GM19455 (cell line): ENCODE measurements around the gene VPS45.
"Not testable (repeated sequence)": the region's sequence is repeated elsewhere in the genome, so short reads cannot be mapped to it uniquely, and the experiment has no call there.

Experiments used
- ATAC-seq: cut with Tn5 transposase; IDR thresholded peaks from one replicate; pipeline ENCODE4 v1.9.1; 2021; ENCODE audit not compliant: unreplicated experiment

VPS45 gene

GRCh38 chr1:150126811-150127210 lies 59.2 kb downstream of the VPS45 start:
- ATAC-seq: no peak

DNA sequence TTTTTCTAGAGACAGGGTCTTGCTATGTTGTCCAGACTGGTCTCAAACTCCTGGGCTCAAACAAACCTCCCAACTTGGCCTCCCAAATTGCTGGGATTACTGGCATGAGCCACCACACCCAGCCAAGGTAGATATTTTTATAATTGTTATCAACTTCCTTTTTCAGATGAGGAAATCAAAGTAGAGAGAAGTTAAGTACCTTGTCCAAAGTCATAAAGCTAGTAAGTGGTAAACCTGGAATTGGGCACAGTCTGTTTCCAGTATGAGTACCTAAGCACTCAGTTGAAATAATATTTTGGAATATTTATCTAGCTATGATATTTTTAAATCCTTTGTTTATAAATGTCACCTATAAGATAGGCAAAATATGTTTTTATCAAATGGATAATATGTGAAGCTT lies 59.9 kb downstream of the VPS45 start:
- no peak for ATAC-seq

DNA sequence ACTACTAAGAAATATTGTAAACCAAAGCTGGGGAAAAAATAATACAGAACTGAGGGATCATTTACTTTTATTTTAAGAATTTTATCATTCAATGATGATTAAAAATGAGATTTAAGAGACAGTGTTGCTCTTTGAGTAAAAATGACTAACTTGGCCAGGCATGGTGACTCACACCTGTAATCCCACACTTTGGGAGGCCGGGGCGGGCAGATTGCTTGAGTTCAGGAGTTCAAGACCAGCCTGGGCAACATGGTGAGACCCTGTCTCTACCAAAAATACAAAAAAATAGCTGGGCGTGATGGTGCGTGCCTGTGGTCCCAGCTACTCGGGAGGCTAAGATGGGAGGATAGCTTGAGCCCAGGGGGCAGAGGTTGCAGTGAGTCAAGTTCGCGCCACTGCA lies 60.3 kb downstream of the VPS45 start:
- no peak for ATAC-seq

DNA sequence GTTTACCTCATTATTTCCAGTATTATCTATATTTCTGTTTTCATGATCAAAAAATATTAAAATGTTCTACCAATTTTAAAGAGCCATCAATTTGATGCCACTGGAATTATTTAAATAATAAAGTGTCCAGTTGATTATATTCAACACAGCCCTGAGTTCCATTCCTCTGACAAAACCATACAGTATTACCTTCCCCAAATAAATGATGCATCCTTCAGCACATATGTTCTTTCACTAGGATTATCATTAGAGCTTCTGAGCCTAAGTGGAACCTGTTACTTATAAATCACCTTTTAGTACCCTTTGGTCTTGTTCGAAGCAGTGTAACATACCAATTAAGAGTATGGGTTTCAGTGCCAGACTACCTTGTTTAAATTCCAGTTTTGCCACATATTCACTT lies 64.8 kb downstream of the VPS45 start:
- no peak for ATAC-seq

DNA sequence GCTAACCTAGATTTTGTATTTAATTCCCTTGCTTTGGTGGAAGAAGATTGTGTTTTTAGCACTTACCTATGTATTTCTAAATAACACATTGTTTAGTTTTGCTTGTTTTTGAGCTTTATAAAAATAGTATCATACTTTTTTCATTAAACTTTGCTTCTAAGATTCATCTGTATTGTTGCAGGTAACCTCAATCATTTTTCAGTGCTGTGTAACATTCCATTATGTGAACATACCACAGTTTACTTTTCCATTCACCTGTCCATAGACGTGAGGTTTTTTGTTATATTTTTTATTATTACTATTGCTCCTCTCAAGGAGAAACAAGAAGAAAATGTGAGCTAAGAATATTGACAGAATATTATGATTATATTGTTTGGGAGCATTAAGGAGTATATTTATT lies 67.0 kb downstream of the VPS45 start:
- no peak for ATAC-seq

GRCh38 chr1:150135400-150135799 lies 67.8 kb downstream of the VPS45 start:
- not testable (repeated sequence) for ATAC-seq

- ATAC-seq: no peak
Measured at GRCh38 chr1:150138044-150138443, 70.5 kb downstream of the VPS45 start.

DNA sequence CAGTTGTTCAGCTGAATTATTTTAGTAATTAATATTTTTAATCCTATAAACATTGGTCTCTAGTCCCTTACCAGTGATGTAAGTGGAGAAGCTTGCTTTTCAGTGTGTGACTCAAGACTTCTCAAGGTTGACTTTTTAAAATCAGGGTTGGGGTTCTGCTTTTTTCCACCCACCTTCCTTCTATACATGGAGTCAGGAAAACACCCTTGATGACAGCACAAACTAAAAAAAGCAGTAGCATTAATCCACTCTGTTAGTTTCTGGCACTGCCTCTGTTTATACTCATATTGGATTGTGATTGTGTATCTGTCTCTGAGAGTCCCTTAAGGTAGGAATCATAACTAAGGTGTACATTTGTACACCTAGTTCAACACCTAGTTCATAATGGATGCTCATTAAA lies 73.9 kb downstream of the VPS45 start:
- no peak for ATAC-seq

- no peak for ATAC-seq
Measured at GRCh38 chr1:150142083-150142482, 74.5 kb downstream of the VPS45 start.

- ATAC-seq: no peak
Measured at GRCh38 chr1:150144606-150145005, 77.0 kb downstream of the VPS45 start.

DNA sequence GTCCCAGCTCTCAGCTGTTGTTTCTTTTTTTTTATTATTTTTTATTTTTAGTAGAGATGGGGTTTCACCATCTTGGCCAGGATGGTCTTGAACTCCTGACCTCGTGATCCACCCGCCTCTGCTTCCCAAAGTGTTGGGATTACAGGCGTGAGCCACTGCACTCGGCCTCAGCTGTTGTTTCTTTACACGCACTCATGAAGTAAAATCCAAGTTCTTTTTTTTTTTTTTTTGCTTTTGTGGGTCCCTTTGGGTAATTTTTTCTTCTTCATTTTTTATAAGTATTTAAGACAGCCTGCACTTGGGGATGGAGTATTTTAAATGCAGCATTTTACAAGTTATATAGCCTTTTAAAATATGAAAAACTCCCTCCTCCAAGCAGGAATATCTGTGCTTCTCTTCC lies 78.4 kb downstream of the VPS45 start:
- not testable (repeated sequence) for ATAC-seq

DNA sequence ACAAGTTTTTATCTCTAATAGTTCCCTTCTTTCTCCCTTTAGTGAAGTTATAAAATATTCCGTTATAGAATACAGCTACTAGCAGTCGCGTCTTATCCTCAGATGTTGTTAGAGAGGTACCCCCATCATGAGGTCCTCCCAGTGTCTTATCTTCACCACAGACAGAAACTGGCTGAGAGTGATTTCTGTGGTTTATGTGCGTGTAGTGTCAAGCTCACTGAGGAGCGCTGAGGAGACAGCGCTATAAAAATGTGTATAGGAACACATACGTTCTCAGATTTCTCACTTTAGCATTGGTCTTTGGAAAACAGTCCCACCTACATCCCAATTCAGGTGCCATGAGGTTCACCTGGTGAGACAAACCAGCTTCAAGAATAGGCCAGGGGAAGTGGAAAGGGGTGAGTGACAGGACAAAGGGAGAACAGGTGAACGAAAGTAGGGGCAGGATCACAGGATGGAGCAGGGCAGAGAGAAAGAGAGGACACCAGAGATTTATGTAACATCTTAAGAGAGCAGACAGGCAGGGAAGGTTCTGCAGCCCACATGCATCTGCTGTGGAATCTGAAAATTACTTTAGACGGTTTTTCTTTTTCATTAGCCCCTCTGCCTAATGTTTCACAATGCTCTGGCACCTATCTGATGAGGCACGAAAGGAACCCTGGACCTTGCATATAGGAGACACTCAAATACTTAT lies 79.4 kb downstream of the VPS45 start:
- no peak for ATAC-seq

- no peak for ATAC-seq
Measured at GRCh38 chr1:150148837-150149270, 81.3 kb downstream of the VPS45 start.

DNA sequence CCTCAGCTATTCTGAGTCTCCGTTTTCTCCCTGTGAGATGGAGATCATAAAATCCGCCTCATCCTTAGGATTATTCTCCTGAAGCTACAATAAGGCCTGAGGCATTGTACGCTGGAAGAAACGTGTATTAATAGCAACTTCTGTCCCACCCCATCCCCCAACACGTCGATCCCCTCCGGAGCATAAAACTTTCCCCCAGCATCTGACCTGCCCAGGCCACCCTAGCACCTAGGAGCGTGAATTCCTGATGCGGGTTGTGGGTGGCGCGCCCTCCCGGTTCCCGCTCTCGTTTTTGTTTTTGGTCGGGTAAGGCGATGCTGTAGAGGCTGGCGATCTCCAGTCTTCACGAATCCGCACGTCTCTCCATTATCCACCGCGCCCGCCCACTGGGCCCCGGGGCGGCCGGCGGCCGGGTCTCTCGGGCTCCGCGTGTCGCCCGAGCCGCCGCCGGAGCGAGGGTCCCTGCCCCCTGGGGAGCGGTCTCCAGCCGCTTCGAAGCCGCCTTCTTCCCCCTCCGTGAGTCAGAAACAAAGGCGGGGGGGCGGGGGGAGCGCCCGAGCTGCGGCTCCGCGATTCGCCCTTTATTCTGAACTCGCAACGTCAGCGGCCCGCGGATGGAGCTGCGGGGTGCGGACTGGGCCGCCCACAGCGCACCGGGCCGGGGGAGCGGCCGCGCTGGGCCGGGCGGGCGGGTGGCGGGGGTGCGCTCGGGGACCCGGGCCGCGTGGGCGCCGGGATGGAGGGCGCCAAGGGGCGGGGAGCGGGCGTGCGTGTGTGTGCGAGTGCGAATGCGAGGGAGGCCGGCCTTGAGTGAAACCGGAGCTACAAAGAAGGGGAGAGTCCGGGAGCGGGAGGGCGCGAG lies 81.9 kb downstream of the VPS45 start, which contains the start of gene PLEKHO1:
TSS of gene PLEKHO1 (plus strand) at position 646 of the 862 bp plus-strand sequence. CDS start 342 bp downstream, outside the sequence.
- ATAC-seq: peak; percentile 64

- no peak for ATAC-seq
Measured at GRCh38 chr1:150150133-150151021, 82.8 kb downstream of the VPS45 start.

- no peak for ATAC-seq
Measured at GRCh38 chr1:150151291-150152181, 84.0 kb downstream of the VPS45 start.

DNA sequence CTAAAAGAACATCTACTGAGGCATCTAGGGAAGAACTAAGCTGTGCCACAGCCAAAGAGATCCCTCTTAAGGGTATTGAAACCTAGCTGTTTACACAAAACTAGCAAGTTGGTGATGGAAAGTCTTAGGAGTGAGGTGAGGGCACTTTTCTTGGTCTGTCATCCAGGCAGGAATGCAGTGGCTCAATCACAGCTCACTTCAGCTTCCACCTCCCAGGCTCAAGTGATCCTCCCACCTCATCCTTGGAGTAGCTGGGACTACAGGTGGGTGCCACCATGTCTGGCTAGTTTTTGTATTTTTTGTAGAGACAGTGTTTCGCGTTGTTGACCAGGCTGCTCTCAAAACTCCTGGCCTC lies 84.6 kb downstream of the VPS45 start:
- no peak for ATAC-seq

GRCh38 chr1:150152772-150153456 lies 85.3 kb downstream of the VPS45 start:
- no peak for ATAC-seq

DNA sequence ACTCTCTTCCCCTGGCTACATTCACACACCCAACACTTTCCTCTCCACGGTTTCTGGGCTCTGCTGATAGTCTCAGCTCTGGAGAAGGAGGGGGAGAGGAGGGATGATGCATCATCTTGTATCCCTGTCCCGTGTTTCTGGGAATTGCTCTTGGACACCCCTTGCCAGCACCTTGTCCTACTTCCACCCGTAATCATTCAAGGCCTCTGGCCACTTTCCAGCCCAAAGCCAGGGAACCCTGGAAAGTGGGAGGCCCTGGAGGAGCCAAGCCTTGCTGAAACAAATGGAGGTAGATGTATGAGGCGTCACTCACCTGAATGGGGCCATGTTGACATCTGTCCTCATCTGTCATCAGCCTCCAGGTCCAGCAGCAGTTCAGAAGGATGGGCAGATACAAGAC lies 86.6 kb downstream of the VPS45 start:
- no peak for ATAC-seq
